Smooth muscle cell of the coronary artery (primary cell): ENCODE measurements around the gene CRIP3. TPM values are rescaled to one million over a fixed set of nuclear protein-coding genes. Genes with fewer than 3 reads are reported as not detected.

ENCODE experiments used
- total RNA-seq: library from RNA; depleted of rRNA; stranded (reverse); fragments of >200 nt; gene quantifications from 2 replicates; pipeline ENCODE4 v1.2.3, GENCODE V29; 2014; ENCODE audit warnings: low replicate concordance

CRIP3 gene
- 0.47 TPM in 1 of 2 replicates, not detected in the other for total RNA-seq

GRCh38 chr6:43308101-43308989, at the start of gene CRIP3:
Gene CRIP3 (minus strand): TSS chr6:43308826. CDS start chr6:43308792, 34 bp downstream.

GRCh38 chr6:43297644-43298564, 10.7 kb downstream of the CRIP3 start, which contains the start of gene SLC22A7:
Gene SLC22A7 (plus strand): TSS chr6:43298260. CDS start chr6:43298359, 99 bp downstream.

Other genes starting within 250 kb of the CRIP3 start
- gene MRPL2, start 249.4 kb downstream of the CRIP3 start, total RNA-seq, result 17.6 and 19.8 TPM in 2 replicates
- gene KLC4, start 249.2 kb downstream of the CRIP3 start, total RNA-seq, result 15.2 and 23.5 TPM in 2 replicates
- gene PTK7, start 232.5 kb downstream of the CRIP3 start, total RNA-seq, result 78.5 and 225 TPM in 2 replicates
- gene SRF, start 137.6 kb downstream of the CRIP3 start, total RNA-seq, result 11.6 and 20.1 TPM in 2 replicates
- 17.5 and 26.4 TPM in 2 replicates for gene CUL9, start 126.6 kb downstream of the CRIP3 start, total RNA-seq
- gene DNPH1, start 79.3 kb downstream of the CRIP3 start, total RNA-seq, result 54.5 and 66.4 TPM in 2 replicates
- gene TTBK1, start 65.3 kb downstream of the CRIP3 start, total RNA-seq, result under 0.01 TPM in 1 of 2 replicates, not detected in the other
- not detected in 2 replicates for gene SLC22A7, start 10.6 kb downstream of the CRIP3 start, total RNA-seq
- 2.8 and 3.8 TPM in 2 replicates for gene ZNF318, start 60.8 kb upstream of the CRIP3 start, total RNA-seq
- 12.3 and 12.4 TPM in 2 replicates for gene ABCC10, start 118.7 kb upstream of the CRIP3 start, total RNA-seq
- 0.23 and 0.47 TPM in 2 replicates for gene DLK2, start 146.7 kb upstream of the CRIP3 start, total RNA-seq
- 6.5 and 7.4 TPM in 2 replicates for gene TJAP1, start 168.7 kb upstream of the CRIP3 start, total RNA-seq
- 0.12 and 0.30 TPM in 2 replicates for gene LRRC73, start 201.5 kb upstream of the CRIP3 start, total RNA-seq
- gene YIPF3, start 208.1 kb upstream of the CRIP3 start, total RNA-seq, result 110 and 288 TPM in 2 replicates
- 16.8 and 31.5 TPM in 2 replicates for gene POLR1C, start 208.3 kb upstream of the CRIP3 start, total RNA-seq